K562 (cell line): Measurements from ENCODE around the gene CHMP1A. TPM values are rescaled to one million over a fixed set of nuclear protein-coding genes. Genes with fewer than 3 reads are reported as not detected.
A peak's percentile ranks its signal among the peaks of the same experiment; 100 is the strongest.

Experiments used
- ATAC-seq: fragments of 200-7000 bp; cut with Tn5 transposase; 3 replicates; pipeline ENCODE4 v1.9.1; 2020; ENCODE audit warnings: moderate library complexity
- BruUV-seq: library from RNA; stranded (reverse); fragments of 400-500 nt; replicated peaks from 2 replicates; lab custom pipeline; 2021; lab: Mats Ljungman, UMichigan
- CTCF ChIA-PET: fragments of 300-600 bp; formaldehyde crosslinking; extraction: SDS; loops from one replicate; lab custom pipeline; 2021; ENCODE audit warnings: low intra/inter-chr PET ratio; lab: Yijun Ruan, JAX
- POLR2A ChIA-PET: fragments of 300-600, 350-650 bp; sonication (Branson Sonifier 250); formaldehyde crosslinking; extraction: SDS; loops from one replicate; lab custom pipeline; 2021; ENCODE audit warnings: antibody characterized with exemption, inconsistent platforms; lab: Yijun Ruan, JAX
- DNase-seq, 4 experiments: peaks; one replicate each; pipeline versions ENCODE4 v3.0.0 to v3.0.0-alpha.2; 2011 to 2018; ENCODE audit warnings: low spot score in 3 of 4, mixed read lengths in 3 of 4; ENCODE audit errors: extremely low read depth in 1 of 4
- FAIRE-seq: peaks from 2 replicates; lab custom pipeline; 2011; peaks lifted over from hg19 to GRCh38; lab: Jason Lieb, UNC
- H2AFZ ChIP-seq: 2 replicates; pipeline ENCODE4 v1.6.0; 2011; ENCODE audit warnings: low read depth, low read length, control low read depth, inconsistent platforms
- H3K27ac ChIP-seq: fragments of 200-600 bp; 3 replicates; pipeline ENCODE4 v1.8.0; 2011; ENCODE audit warnings: low read depth, mild to moderate bottlenecking, control low read depth, inconsistent platforms, low read length, moderate library complexity, mixed read lengths; ENCODE audit errors: extremely low read depth
- H3K27me3 ChIP-seq, 2 experiments: fragments of 300-600 bp in 1 of 2; 2 replicates in 1 of 2; 3 replicates in 1 of 2; pipeline versions ENCODE4 v1.6.0 to v1.8.0; 2011; ENCODE audit warnings: inconsistent platforms in 2 of 2, low read length in 2 of 2, mild to moderate bottlenecking in 1 of 2, mixed read lengths in 1 of 2, moderate library complexity in 1 of 2; ENCODE audit not compliant: control insufficient read depth in 2 of 2, insufficient read depth in 2 of 2
- H3K36me3 ChIP-seq: fragments of 300-600 bp; 3 replicates; pipeline ENCODE4 v1.8.0; 2011; ENCODE audit warnings: mild to moderate bottlenecking, low read length, inconsistent platforms; ENCODE audit not compliant: control insufficient read depth, insufficient read depth
- H3K4me1 ChIP-seq, 2 experiments: fragments of 200-600 bp in 1 of 2; replicated peaks in 1 of 2; 2 replicates in 1 of 2; 3 replicates in 1 of 2; pipeline versions ENCODE4 v1.5.1 to v1.8.0; 2011; ENCODE audit warnings: inconsistent platforms in 2 of 2, low read length in 2 of 2, mild to moderate bottlenecking in 1 of 2, mixed read lengths in 1 of 2, moderate library complexity in 1 of 2; ENCODE audit not compliant: control insufficient read depth in 2 of 2, insufficient read depth in 2 of 2
- H3K4me2 ChIP-seq: 2 replicates; pipeline ENCODE4 v1.6.1; 2011; ENCODE audit warnings: low read length, control low read depth, inconsistent platforms, mixed read lengths; ENCODE audit not compliant: insufficient read depth
- H3K4me3 ChIP-seq: fragments of 200-600 bp; sonication (generic), shearing (Covaris generic); 2 replicates; pipeline ENCODE4 v1.5.1; 2016; ENCODE audit warnings: control low read depth, inconsistent platforms
- H3K79me2 ChIP-seq: fragments of 200-600 bp; 3 replicates; pipeline ENCODE4 v1.8.0; 2011; ENCODE audit warnings: low read length, inconsistent platforms; ENCODE audit not compliant: control insufficient read depth, insufficient read depth
- H3K9ac ChIP-seq, 2 experiments: 2 replicates each; pipeline versions ENCODE4 v1.6.0 to v1.6.1; 2011; ENCODE audit warnings: low read depth in 2 of 2, low read length in 2 of 2, control low read depth in 1 of 2, inconsistent platforms in 1 of 2, mild to moderate bottlenecking in 1 of 2, mixed read lengths in 1 of 2; ENCODE audit not compliant: insufficient read depth in 1 of 2
- H3K9me1 ChIP-seq: one replicate; pipeline ENCODE4 v1.6.0; 2011; ENCODE audit warnings: inconsistent platforms, mild to moderate bottlenecking, low read length, moderate library complexity; ENCODE audit not compliant: control insufficient read depth, insufficient read depth
- H3K9me3 ChIP-seq: replicated peaks from 2 replicates; pipeline ENCODE4 v1.5.1; 2011; ENCODE audit warnings: low read depth, low read length, inconsistent platforms; ENCODE audit not compliant: control insufficient read depth, insufficient read depth
- H4K20me1 ChIP-seq: replicated peaks from 2 replicates; pipeline ENCODE4 v1.6.1; 2011; ENCODE audit warnings: low read length, inconsistent platforms, mixed read lengths; ENCODE audit not compliant: control insufficient read depth, insufficient read depth
- ADNP ChIP-seq: fragments of 200-800 bp; sonication (Bioruptor generic); IDR thresholded peaks from 2 replicates; pipeline ENCODE4 v1.6.1; 2016; ENCODE audit warnings: missing genetic modification characterization, missing compliant biosample characterization
- ETV6 ChIP-seq, 3 experiments: fragments of 150-350 bp in 1 of 3; sonication (generic) in 1 of 3; formaldehyde crosslinking in 1 of 3; IDR thresholded peaks; 2 replicates each; pipeline versions ENCODE4 v1.6.1 to v1.8.0; 2014 to 2022; ENCODE audit warnings: borderline replicate concordance in 2 of 3, low read depth in 2 of 3, antibody characterized with exemption in 1 of 3, low read length in 1 of 3, mild to moderate bottlenecking in 1 of 3, missing genetic modification reagents in 1 of 3
- FUS ChIP-seq: fragments of 200-400 bp; formaldehyde crosslinking; optimal IDR thresholded peaks from 2 replicates; pipeline ENCODE3; 2017; ENCODE audit warnings: low read depth, low read length
- HEY1 ChIP-seq: fragments of 250-450 bp; sonication (Bioruptor Pico); IDR thresholded peaks from 2 replicates; pipeline ENCODE4 v1.5.0; 2020; ENCODE audit warnings: mild to moderate bottlenecking, moderate library complexity, borderline replicate concordance
- HLTF ChIP-seq: fragments of 450-650 bp; IDR thresholded peaks from 2 replicates; pipeline ENCODE4 v1.6.1; 2016
- NCOR1 ChIP-seq: fragments of 450-650 bp; IDR thresholded peaks from 2 replicates; pipeline ENCODE4 v1.6.1; 2016; ENCODE audit warnings: mild to moderate bottlenecking, moderate library complexity
- PHTF2 ChIP-seq: fragments of 250-450 bp; sonication (Bioruptor Pico); IDR thresholded peaks from 2 replicates; pipeline ENCODE4 v1.5.0; 2021; ENCODE audit warnings: mild to moderate bottlenecking
- POU5F1 ChIP-seq: fragments of 150-350 bp; IDR thresholded peaks from 2 replicates; pipeline ENCODE4 v1.6.1; 2014; ENCODE audit warnings: borderline replicate concordance, low read length, low read depth, mild to moderate bottlenecking; ENCODE audit not compliant: partially characterized antibody
- SRSF7 ChIP-seq: fragments of 200-400 bp; formaldehyde crosslinking; optimal IDR thresholded peaks from 2 replicates; pipeline ENCODE3; 2017; ENCODE audit warnings: mild to moderate bottlenecking, low read depth, low read length
- XRCC3 ChIP-seq: fragments of 450-650 bp; IDR thresholded peaks from 2 replicates; pipeline ENCODE4 v1.6.1; 2017; ENCODE audit warnings: mild to moderate bottlenecking, moderate library complexity
- ZNF408 ChIP-seq: fragments of 250-450 bp; sonication (Bioruptor Pico); IDR thresholded peaks from 2 replicates; pipeline ENCODE4 v1.4.0; 2020; ENCODE audit warnings: low read depth, mild to moderate bottlenecking, moderate library complexity
- ZNF766 ChIP-seq: fragments of 200-800 bp; sonication (Bioruptor generic); conservative IDR thresholded peaks from 2 replicates; pipeline ENCODE4 v1.6.1; 2016; ENCODE audit warnings: missing genetic modification characterization, missing compliant biosample characterization
- WGBS: fragments of 100-300 bp; shearing (Covaris generic); methylation state at CpG from one replicate; pipeline ENCODE4 v1.1.6; 2016; ENCODE audit warnings: low coverage, mixed read lengths; ENCODE audit not compliant: insufficient coverage; ENCODE audit errors: missing lambda C conversion rate; 5-methylcytosine and 5-hydroxymethylcytosine counted together
- in situ Hi-C: fragments of 300-500 bp; cut with MboI; formaldehyde crosslinking; loops from 4 replicates; pipeline ENCODE4 v1.15.0; 2018; ENCODE audit warnings: inconsistent platforms, mixed read lengths
- intact Hi-C: fragments of 100-400 bp; cut with micrococcal nuclease; formaldehyde crosslinking; loops from 2 replicates; pipeline ENCODE4 v1.14.2; 2022
- polyA plus RNA-seq, 8 experiments: library from polyadenylated mRNA; depleted of rRNA in 4 of 8; stranded (reverse) in 5 of 8; unstranded in 3 of 8; fragments of >200 nt; fragmentation: Nextera tagmentation in 2 of 8; fragmentation: Illumina TruSeq in 1 of 8; extraction: Ambion mirVana in 2 of 8; extraction: Trizol in 1 of 8; gene quantifications; 2 replicates each; pipeline versions ENCODE4 v1.2.1 to v1.2.3, GENCODE V29; 2011 to 2014; ENCODE audit warnings: inconsistent platforms in 1 of 8, missing spikeins in 1 of 8
- total RNA-seq, 7 experiments: library from RNA; depleted of rRNA in 6 of 7; stranded (reverse); fragments of >200 nt in 6 of 7; fragmentation: Illumina TruSeq in 2 of 7; extraction: Trizol in 2 of 7; gene quantifications; 2 replicates each; pipeline versions ENCODE4 v1.2.1 to v1.2.3, GENCODE V29; 2011 to 2021; ENCODE audit warnings: low replicate concordance in 1 of 7

CHMP1A gene
- total and polyA plus RNA-seq, 9 of the 15 experiments (the other 6 are each of a cell fraction or from before 2014, with no cell fraction given) = 0.83 to 79.9 (median 45.2) TPM

DNA sequence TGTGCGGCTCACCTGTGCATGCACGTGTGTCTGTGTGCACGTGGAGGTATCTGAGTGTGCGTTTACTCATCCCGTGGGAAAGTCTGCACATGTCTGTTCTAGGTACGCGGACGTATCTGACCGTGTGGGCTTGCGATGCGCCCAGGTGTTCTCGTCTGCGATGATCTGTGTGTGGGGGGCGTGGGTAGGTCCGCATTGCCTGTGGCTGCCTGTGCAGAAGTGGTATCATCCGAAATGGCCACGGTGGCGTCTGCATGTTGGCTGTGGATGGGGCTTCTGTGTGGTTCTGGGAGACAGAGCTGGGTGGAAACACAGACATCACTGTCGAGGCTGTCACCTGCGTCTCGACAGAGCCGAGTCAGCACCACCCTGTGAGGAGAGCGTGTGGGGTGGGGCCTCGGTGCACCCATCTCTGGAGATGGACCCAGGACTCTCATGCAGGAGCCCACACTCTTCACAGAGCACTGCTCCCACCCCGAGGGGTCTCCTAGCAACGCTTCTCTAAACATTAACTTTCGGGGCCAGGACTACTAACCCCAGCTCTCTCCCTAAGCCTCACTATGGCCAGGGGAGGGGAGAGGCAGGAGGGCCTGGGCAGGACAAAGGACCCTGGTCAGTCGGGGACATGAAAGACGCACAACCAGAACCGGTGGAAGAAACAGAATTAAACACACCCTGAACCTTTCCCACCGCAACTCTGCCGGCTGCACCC, 35.7 kb downstream of the CHMP1A start:
- POLR2A ChIA-PET = interaction anchor here (0.6 to 0.9 kb wide), 3 partner anchors 8 to 43 kb away, joined by 3 to 5 read pairs (median 3); no protein-coding TSS in a partner anchor
- no peak overlapping the region for H3K4me2 ChIP-seq

More for the DNA sequence above, 35.7 kb downstream of the CHMP1A start:
- FAIRE-seq (no peak), DNase-seq (peak in 1 of 4 experiments; percentile 36), ATAC-seq (no peak)
- no peak overlapping the region for H3K27ac ChIP-seq
- CTCF ChIA-PET = no interaction called here
- no peak for TF ChIP-seq NCOR1
- TF ChIP-seq ZNF408 (CRISPR knock-in tag) = no peak
- TF ChIP-seq SRSF7 = no peak
- TF ChIP-seq ETV6 (IDR thresholded peaks at IDR 0.05; ENCODE audit: borderline replicate concordance in 1 of 2, low read depth in 2 of 2, low read length in 1 of 2) = no peak
- no peak for TF ChIP-seq ETV6 (CRISPR knock-in tag; IDR thresholded peaks at IDR 0.05; ENCODE audit: borderline replicate concordance)
- TF ChIP-seq POU5F1 = no peak
- no peak for TF ChIP-seq HLTF
- no peak for TF ChIP-seq ZNF766 (CRISPR knock-in tag)
- TF ChIP-seq FUS = no peak
- TF ChIP-seq PHTF2 (CRISPR knock-in tag) = no peak
- no peak for TF ChIP-seq HEY1 (CRISPR knock-in tag)
- TF ChIP-seq ADNP (tag) = no peak
- no peak for TF ChIP-seq XRCC3
- WGBS = 24% methylated on average over 32 of the region's 32 CpGs
- intact Hi-C loops (no loop called here), in situ Hi-C loops (no loop called here)
- H3K36me3 ChIP-seq = no peaks in the 10 kb centered on the region
- BruUV-seq = no TSS peak
- no peaks in the 10 kb centered on the region for H3K79me2 ChIP-seq
- no peak overlapping the region for H3K4me3 ChIP-seq
- H3K9me3 ChIP-seq = no peaks in the 10 kb centered on the region
- H3K4me1 ChIP-seq = peaks cover 0 to 36% of the 10 kb centered on the region in 2 experiments; a peak in 2 of 5 replicates
- H2AFZ ChIP-seq = no peak overlapping the region
- H3K27me3 ChIP-seq = peaks cover 37 to 68% of the 10 kb centered on the region in 2 experiments
- no peaks in the 10 kb centered on the region for H4K20me1 ChIP-seq
- no peaks in the 10 kb centered on the region for H3K9me1 ChIP-seq
- no peak overlapping the region for H3K9ac ChIP-seq
